AG10803 (cell line): Measurements from ENCODE around the gene GJD2.

Source experiments
- DNase-seq: peaks from one replicate; pipeline ENCODE4 v3.0.0; 2010; ENCODE audit warnings: low read depth
- H3K4me3 ChIP-seq: 2 replicates; pipeline ENCODE4 v1.5.1; 2011; ENCODE audit warnings: mild to moderate bottlenecking, low read length, control low read depth
- TF ChIP-seq, protein P1 (sequence below): conservative IDR thresholded peaks from 2 replicates; pipeline ENCODE4 v1.5.1; 2011; ENCODE audit warnings: mild to moderate bottlenecking, low read length, control low read depth, inconsistent platforms

Gene GJD2

DNA sequence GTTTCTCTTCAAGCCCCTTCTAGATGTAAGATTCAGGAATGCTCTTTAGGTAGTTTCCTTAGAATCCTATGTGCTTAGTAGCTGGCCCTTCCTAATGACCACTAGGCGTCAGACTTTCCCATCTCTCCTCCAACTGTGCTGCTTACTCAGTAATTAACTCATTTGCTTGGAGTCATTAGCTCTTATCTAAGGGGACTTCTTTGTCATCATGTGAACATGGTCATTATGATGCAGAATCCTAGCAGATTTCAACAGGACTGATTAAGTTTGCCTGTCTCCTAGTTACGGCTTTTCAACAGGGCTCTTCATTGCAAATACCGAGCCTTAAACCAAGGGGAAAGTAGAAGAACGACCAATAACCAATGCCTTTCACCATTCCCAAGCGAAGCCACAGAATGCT is 46.4 kb downstream of the GJD2 start:
- TF ChIP-seq, protein P1, sequence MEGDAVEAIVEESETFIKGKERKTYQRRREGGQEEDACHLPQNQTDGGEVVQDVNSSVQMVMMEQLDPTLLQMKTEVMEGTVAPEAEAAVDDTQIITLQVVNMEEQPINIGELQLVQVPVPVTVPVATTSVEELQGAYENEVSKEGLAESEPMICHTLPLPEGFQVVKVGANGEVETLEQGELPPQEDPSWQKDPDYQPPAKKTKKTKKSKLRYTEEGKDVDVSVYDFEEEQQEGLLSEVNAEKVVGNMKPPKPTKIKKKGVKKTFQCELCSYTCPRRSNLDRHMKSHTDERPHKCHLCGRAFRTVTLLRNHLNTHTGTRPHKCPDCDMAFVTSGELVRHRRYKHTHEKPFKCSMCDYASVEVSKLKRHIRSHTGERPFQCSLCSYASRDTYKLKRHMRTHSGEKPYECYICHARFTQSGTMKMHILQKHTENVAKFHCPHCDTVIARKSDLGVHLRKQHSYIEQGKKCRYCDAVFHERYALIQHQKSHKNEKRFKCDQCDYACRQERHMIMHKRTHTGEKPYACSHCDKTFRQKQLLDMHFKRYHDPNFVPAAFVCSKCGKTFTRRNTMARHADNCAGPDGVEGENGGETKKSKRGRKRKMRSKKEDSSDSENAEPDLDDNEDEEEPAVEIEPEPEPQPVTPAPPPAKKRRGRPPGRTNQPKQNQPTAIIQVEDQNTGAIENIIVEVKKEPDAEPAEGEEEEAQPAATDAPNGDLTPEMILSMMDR, result peak; percentile 98
- peak; percentile 63 for DNase-seq
- no peak overlapping the region for H3K4me3 ChIP-seq

- no peak overlapping the region for H3K4me3 ChIP-seq
- DNase-seq, result no peak
- TF ChIP-seq, protein P1, result no peak
These were observed 53.3 kb downstream of the GJD2 start for GRCh38 chr15:34701536-34701935.
